ENCODE results near the gene GJA10.
"Not testable (repeated sequence)": the region's sequence is repeated elsewhere in the genome, so short reads cannot be mapped to it uniquely, and the experiment has no call there.

GJA10 gene

GRCh38 chr6:89894169-89894568, at the start of gene GJA10:
Gene GJA10, plus strand, starts transcription at chr6:89894469. Its CDS starts 0 bp downstream, at chr6:89894469.
- H3K4me3 Mint-ChIP-seq, result no peak within 1 kb of the TSS
- peaks cover 12% of the 10 kb centered on the region for H3K4me1 Mint-ChIP-seq
- H3K9me3 Mint-ChIP-seq, result no peaks in the 10 kb centered on the region
- no peak for ATAC-seq
- H3K27ac Mint-ChIP-seq, result no peak within 1 kb of the TSS
- H3K27me3 Mint-ChIP-seq, result peaks cover 69% of the 10 kb centered on the region
- H3K36me3 Mint-ChIP-seq, result no peaks in the 10 kb centered on the region

GRCh38 chr6:89847513-89847912, 46.8 kb upstream of the GJA10 start:
- not testable (repeated sequence) for H3K27ac Mint-ChIP-seq, H3K4me3 Mint-ChIP-seq, H3K27me3 Mint-ChIP-seq, ATAC-seq, H3K9me3 Mint-ChIP-seq
- peaks cover 32% of the 10 kb centered on the region for H3K36me3 Mint-ChIP-seq
- peaks cover 15% of the 10 kb centered on the region for H3K4me1 Mint-ChIP-seq

GRCh38 chr6:89853068-89853467, 41.2 kb upstream of the GJA10 start:
- peaks cover 62% of the 10 kb centered on the region for H3K36me3 Mint-ChIP-seq
- no peak overlapping the region for H3K4me3 Mint-ChIP-seq
- ATAC-seq, result no peak
- H3K4me1 Mint-ChIP-seq, result peaks cover 4% of the 10 kb centered on the region
- no peaks in the 10 kb centered on the region for H3K27me3 Mint-ChIP-seq
- H3K9me3 Mint-ChIP-seq, result no peaks in the 10 kb centered on the region
- H3K27ac Mint-ChIP-seq, result no peak overlapping the region

- Mint-ChIP-seq H3K4me3 (no peak overlapping the region), H3K4me1 (peaks cover 17% of the 10 kb centered on the region), H3K36me3 (peaks cover 62% of the 10 kb centered on the region), H3K27ac (no peak overlapping the region), H3K9me3 (no peaks in the 10 kb centered on the region), H3K27me3 (no peaks in the 10 kb centered on the region)
- no peak for ATAC-seq
Observed at GRCh38 chr6:89858041-89858440, 36.2 kb upstream of the GJA10 start.

- H3K36me3 Mint-ChIP-seq, result peaks cover 54% of the 10 kb centered on the region
- H3K27me3 Mint-ChIP-seq, result no peaks in the 10 kb centered on the region
- ATAC-seq, result no peak
- peaks cover 21% of the 10 kb centered on the region for H3K4me1 Mint-ChIP-seq
- H3K9me3 Mint-ChIP-seq, result no peaks in the 10 kb centered on the region
- no peak overlapping the region for H3K27ac Mint-ChIP-seq
- H3K4me3 Mint-ChIP-seq, result no peak overlapping the region
Observed at GRCh38 chr6:89859744-89860143, 34.5 kb upstream of the GJA10 start.

- H3K27me3 Mint-ChIP-seq, result no peaks in the 10 kb centered on the region
- ATAC-seq, result peak; percentile 90
- peaks cover 57% of the 10 kb centered on the region for H3K36me3 Mint-ChIP-seq
- no peaks in the 10 kb centered on the region for H3K9me3 Mint-ChIP-seq
- H3K4me3 Mint-ChIP-seq, result peak overlapping the region; percentile 54
- peaks cover 21% of the 10 kb centered on the region for H3K4me1 Mint-ChIP-seq
- H3K27ac Mint-ChIP-seq, result peak overlapping the region; percentile 84
Observed at GRCh38 chr6:89862273-89862672, 32.0 kb upstream of the GJA10 start.

- Mint-ChIP-seq H3K9me3 (no peaks in the 10 kb centered on the region), H3K4me3 (peak overlapping the region; percentile 54), H3K27me3 (no peaks in the 10 kb centered on the region), H3K36me3 (peaks cover 62% of the 10 kb centered on the region), H3K27ac (peak overlapping the region; percentile 84), H3K4me1 (peaks cover 21% of the 10 kb centered on the region)
- ATAC-seq, result peak; percentile 62
Observed at GRCh38 chr6:89862698-89863097, 31.6 kb upstream of the GJA10 start.

GRCh38 chr6:89866024-89866678, 28.1 kb upstream of the GJA10 start:
- peaks cover 59% of the 10 kb centered on the region for H3K36me3 Mint-ChIP-seq
- ATAC-seq, result no peak
- no peak overlapping the region for H3K4me3 Mint-ChIP-seq
- no peaks in the 10 kb centered on the region for H3K27me3 Mint-ChIP-seq
- no peak overlapping the region for H3K27ac Mint-ChIP-seq
- H3K9me3 Mint-ChIP-seq, result no peaks in the 10 kb centered on the region
- H3K4me1 Mint-ChIP-seq, result peaks cover 17% of the 10 kb centered on the region

GRCh38 chr6:89873721-89874120, 20.5 kb upstream of the GJA10 start:
- H3K9me3 Mint-ChIP-seq, result no peaks in the 10 kb centered on the region
- no peaks in the 10 kb centered on the region for H3K27me3 Mint-ChIP-seq
- H3K4me3 Mint-ChIP-seq, result no peak overlapping the region
- peaks cover 20% of the 10 kb centered on the region for H3K36me3 Mint-ChIP-seq
- H3K27ac Mint-ChIP-seq, result no peak overlapping the region
- no peaks in the 10 kb centered on the region for H3K4me1 Mint-ChIP-seq
- no peak for ATAC-seq

- peaks cover 16% of the 10 kb centered on the region for H3K36me3 Mint-ChIP-seq
- no peaks in the 10 kb centered on the region for H3K27me3 Mint-ChIP-seq
- H3K4me1 Mint-ChIP-seq, result no peaks in the 10 kb centered on the region
- H3K9me3 Mint-ChIP-seq, result no peaks in the 10 kb centered on the region
- no peak overlapping the region for H3K4me3 Mint-ChIP-seq
- no peak for ATAC-seq
- no peak overlapping the region for H3K27ac Mint-ChIP-seq
Observed at GRCh38 chr6:89874438-89874837, 19.8 kb upstream of the GJA10 start.

GRCh38 chr6:89886378-89887120, 7.7 kb upstream of the GJA10 start:
- Mint-ChIP-seq H3K36me3 (no peaks in the 10 kb centered on the region), H3K4me3 (no peak overlapping the region), H3K27me3 (peaks cover 17% of the 10 kb centered on the region), H3K9me3 (no peaks in the 10 kb centered on the region), H3K27ac (no peak overlapping the region), H3K4me1 (peaks cover 8% of the 10 kb centered on the region)
- ATAC-seq, result no peak

- no peak overlapping the region for H3K27ac Mint-ChIP-seq
- no peaks in the 10 kb centered on the region for H3K9me3 Mint-ChIP-seq
- H3K36me3 Mint-ChIP-seq, result no peaks in the 10 kb centered on the region
- no peak overlapping the region for H3K4me3 Mint-ChIP-seq
- peaks cover 12% of the 10 kb centered on the region for H3K4me1 Mint-ChIP-seq
- peak; percentile 50 for ATAC-seq
- peaks cover 23% of the 10 kb centered on the region for H3K27me3 Mint-ChIP-seq
Observed at GRCh38 chr6:89887452-89888137, 6.7 kb upstream of the GJA10 start.

- Mint-ChIP-seq H3K36me3 (no peaks in the 10 kb centered on the region), H3K4me3 (no peak overlapping the region), H3K4me1 (peaks cover 12% of the 10 kb centered on the region), H3K27ac (no peak overlapping the region), H3K9me3 (no peaks in the 10 kb centered on the region), H3K27me3 (peaks cover 28% of the 10 kb centered on the region)
- ATAC-seq, result no peak
Observed at GRCh38 chr6:89888138-89888514, 6.1 kb upstream of the GJA10 start.

- H3K9me3 Mint-ChIP-seq, result no peaks in the 10 kb centered on the region
- H3K27me3 Mint-ChIP-seq, result peaks cover 35% of the 10 kb centered on the region
- no peaks in the 10 kb centered on the region for H3K36me3 Mint-ChIP-seq
- H3K4me1 Mint-ChIP-seq, result peaks cover 12% of the 10 kb centered on the region
- no peak for ATAC-seq
- no peak overlapping the region for H3K27ac Mint-ChIP-seq
- no peak overlapping the region for H3K4me3 Mint-ChIP-seq
Observed at GRCh38 chr6:89888871-89889270, 5.4 kb upstream of the GJA10 start.

GRCh38 chr6:89890845-89891528, 3.3 kb upstream of the GJA10 start:
- H3K9me3 Mint-ChIP-seq, ATAC-seq, H3K36me3 Mint-ChIP-seq, H3K27ac Mint-ChIP-seq, H3K4me3 Mint-ChIP-seq: not testable (repeated sequence)
- Mint-ChIP-seq H3K4me1 (peaks cover 12% of the 10 kb centered on the region), H3K27me3 (peaks cover 54% of the 10 kb centered on the region)
